GM18868 (cell line): ENCODE measurements around the gene CDC23.
A peak's percentile ranks its signal among the peaks of the same experiment; 100 is the strongest.
"Not testable (repeated sequence)": the region's sequence is repeated elsewhere in the genome, so short reads cannot be mapped to it uniquely, and the experiment has no call there.

Source experiments
- ATAC-seq: cut with Tn5 transposase; IDR thresholded peaks from one replicate; pipeline ENCODE4 v1.9.1; 2021; ENCODE audit warnings: mild to moderate bottlenecking, moderate library complexity; ENCODE audit not compliant: unreplicated experiment

Gene CDC23

GRCh38 chr5:138223532-138223931 lies 10.4 kb upstream of the CDC23 start:
- no peak for ATAC-seq

GRCh38 chr5:138216799-138217198 lies 3.7 kb upstream of the CDC23 start:
- ATAC-seq = no peak

GRCh38 chr5:138212828-138213160 lies 329 bp downstream of the CDC23 start:
- peak; percentile 9 for ATAC-seq

GRCh38 chr5:138210985-138211384 lies 2.1 kb downstream of the CDC23 start:
- ATAC-seq = no peak

- not testable (repeated sequence) for ATAC-seq
These were observed 19.3 kb downstream of the CDC23 start for GRCh38 chr5:138193859-138194258.

GRCh38 chr5:138192826-138193225 lies 20.3 kb downstream of the CDC23 start:
- ATAC-seq = no peak

- ATAC-seq = no peak
These were observed 24.5 kb downstream of the CDC23 start for GRCh38 chr5:138188626-138189025.

- ATAC-seq = peak; percentile 71
These were observed 27.1 kb downstream of the CDC23 start for GRCh38 chr5:138186002-138186447.

GRCh38 chr5:138182808-138183207 lies 30.3 kb downstream of the CDC23 start:
- ATAC-seq = no peak

- no peak for ATAC-seq
These were observed 32.3 kb downstream of the CDC23 start for GRCh38 chr5:138180841-138181240.

- ATAC-seq = no peak
These were observed 32.8 kb downstream of the CDC23 start for GRCh38 chr5:138180183-138180782.

GRCh38 chr5:138179277-138179857 lies 33.8 kb downstream of the CDC23 start:
- no peak for ATAC-seq

- ATAC-seq = peak; percentile 86
These were observed 34.4 kb downstream of the CDC23 start, which contains the start of the genes BRD8 and KIF20A for GRCh38 chr5:138178516-138179276. TSS of gene BRD8 (minus strand) at chr5:138178630. CDS start at chr5:138178614, 16 bp downstream. TSS of gene KIF20A (plus strand) at chr5:138179112. CDS start at chr5:138179681, 569 bp downstream.

GRCh38 chr5:138177941-138178515 lies 35.1 kb downstream of the CDC23 start:
- ATAC-seq = no peak

- ATAC-seq = no peak
These were observed 42.8 kb downstream of the CDC23 start for GRCh38 chr5:138170299-138170698.

GRCh38 chr5:138169124-138169523 lies 44.0 kb downstream of the CDC23 start:
- ATAC-seq = no peak

- ATAC-seq = no peak
These were observed 49.4 kb downstream of the CDC23 start for GRCh38 chr5:138163721-138164120.

- ATAC-seq = no peak
These were observed 52.4 kb downstream of the CDC23 start for GRCh38 chr5:138160706-138161105.

GRCh38 chr5:138159666-138160065 lies 53.5 kb downstream of the CDC23 start:
- no peak for ATAC-seq

GRCh38 chr5:138157626-138158025 lies 55.5 kb downstream of the CDC23 start:
- no peak for ATAC-seq

GRCh38 chr5:138155977-138156376 lies 57.1 kb downstream of the CDC23 start:
- ATAC-seq = not testable (repeated sequence)

- no peak for ATAC-seq
These were observed 63.6 kb downstream of the CDC23 start for GRCh38 chr5:138149530-138149929.
